Astrocyte (in vitro differentiated cells and primary cell): ENCODE data around the gene MYO5A. TPM values are rescaled to one million over a fixed set of nuclear protein-coding genes. Genes with fewer than 3 reads are reported as not detected.
"Not testable (repeated sequence)": the region's sequence is repeated elsewhere in the genome, so short reads cannot be mapped to it uniquely, and the experiment has no call there.

Experiments
- DNase-seq: peaks from one replicate; pipeline ENCODE4 v3.0.0-alpha.2; 2010; ENCODE audit warnings: low read depth
- FAIRE-seq: peaks from 2 replicates; lab custom pipeline; 2011; peaks lifted over from hg19 to GRCh38; lab: Jason Lieb, UNC
- H2AFZ ChIP-seq: 2 replicates; pipeline ENCODE4 v1.6.0; 2012; ENCODE audit warnings: low read depth, low read length, inconsistent platforms
- H3K27ac ChIP-seq: 2 replicates; pipeline ENCODE4 v1.5.1; 2011; ENCODE audit warnings: low read depth, low read length, inconsistent platforms
- H3K27me3 ChIP-seq: 2 replicates; pipeline ENCODE4 v1.6.0; 2011; ENCODE audit warnings: low read length, inconsistent platforms; ENCODE audit not compliant: insufficient read depth
- H3K36me3 ChIP-seq: 2 replicates; pipeline ENCODE4 v1.5.1; 2011; ENCODE audit warnings: low read length, inconsistent platforms; ENCODE audit not compliant: insufficient read depth
- H3K4me1 ChIP-seq: 2 replicates; pipeline ENCODE4 v1.5.1; 2011; ENCODE audit warnings: low read length, inconsistent platforms; ENCODE audit not compliant: insufficient read depth
- H3K4me2 ChIP-seq: 2 replicates; pipeline ENCODE4 v1.6.0; 2012; ENCODE audit warnings: low read length, inconsistent platforms
- H3K4me3 ChIP-seq: 2 replicates; pipeline ENCODE4 v1.5.1; 2011; ENCODE audit warnings: low read depth, mild to moderate bottlenecking, low read length, inconsistent platforms; ENCODE audit not compliant: insufficient read depth
- H3K79me2 ChIP-seq: 2 replicates; pipeline ENCODE4 v1.6.0; 2012; ENCODE audit warnings: mild to moderate bottlenecking, low read length, inconsistent platforms; ENCODE audit not compliant: insufficient read depth
- H3K9ac ChIP-seq: 2 replicates; pipeline ENCODE4 v1.6.0; 2012; ENCODE audit warnings: mild to moderate bottlenecking, low read length, inconsistent platforms
- H3K9me3 ChIP-seq: 2 replicates; pipeline ENCODE4 v1.5.1; 2012; ENCODE audit warnings: low read depth, mild to moderate bottlenecking, low read length, inconsistent platforms; ENCODE audit not compliant: insufficient read depth
- H4K20me1 ChIP-seq: 2 replicates; pipeline ENCODE4 v1.6.0; 2012; ENCODE audit warnings: low read length, inconsistent platforms; ENCODE audit not compliant: insufficient read depth
- H3K27ac Mint-ChIP-seq: one replicate; pipeline ENCODE4 v1.8.0; 2021; ENCODE audit warnings: mild to moderate bottlenecking, mixed read lengths; ENCODE audit not compliant: unreplicated experiment
- H3K27me3 Mint-ChIP-seq: one replicate; pipeline ENCODE4 v1.8.0; 2021; ENCODE audit warnings: low read depth, mixed read lengths; ENCODE audit not compliant: unreplicated experiment
- H3K36me3 Mint-ChIP-seq: one replicate; pipeline ENCODE4 v1.8.0; 2021; ENCODE audit warnings: low read depth, mixed read lengths; ENCODE audit not compliant: unreplicated experiment
- H3K4me1 Mint-ChIP-seq: one replicate; pipeline ENCODE4 v1.8.0; 2021; ENCODE audit warnings: low read depth, mixed read lengths; ENCODE audit not compliant: unreplicated experiment
- H3K4me3 Mint-ChIP-seq: one replicate; pipeline ENCODE4 v1.8.0; 2021; ENCODE audit warnings: mild to moderate bottlenecking, moderate library complexity, mixed read lengths; ENCODE audit not compliant: unreplicated experiment
- H3K9me3 Mint-ChIP-seq: one replicate; pipeline ENCODE4 v1.8.0; 2021; ENCODE audit warnings: mild to moderate bottlenecking, mixed read lengths; ENCODE audit not compliant: unreplicated experiment
- EZH2 ChIP-seq: IDR thresholded peaks from 2 replicates; pipeline ENCODE4 v1.6.1; 2012; ENCODE audit warnings: mild to moderate bottlenecking, low read length, inconsistent platforms; ENCODE audit not compliant: insufficient read depth
- total RNA-seq: library from RNA; stranded (reverse); gene quantifications from 2 replicates; pipeline ENCODE4 v1.2.1, GENCODE V29; 2021
- TF ChIP-seq, protein P1 (sequence below): IDR thresholded peaks from 2 replicates; pipeline ENCODE4 v1.5.1; 2011; ENCODE audit warnings: low read depth, mild to moderate bottlenecking, inconsistent platforms, low read length, moderate library complexity; ENCODE audit not compliant: insufficient read depth

The MYO5A gene
- total RNA-seq, 1 donor from 2014 or later = 47.6 TPM

GRCh38 chr15:52417957-52418356, 110.7 kb downstream of the MYO5A start:
- H3K9me3 ChIP-seq = no peaks in the 10 kb centered on the region
- FAIRE-seq (peak; percentile 41), DNase-seq (no peak)
- H3K27me3 ChIP-seq = no peaks in the 10 kb centered on the region
- no peak overlapping the region for H3K9ac ChIP-seq
- H3K4me2 ChIP-seq = no peak overlapping the region
- peaks cover 12% of the 10 kb centered on the region for H3K36me3 Mint-ChIP-seq
- H3K27ac Mint-ChIP-seq = no peak overlapping the region
- H2AFZ ChIP-seq = no peak overlapping the region
- H4K20me1 ChIP-seq = no peaks in the 10 kb centered on the region
- H3K27me3 Mint-ChIP-seq = no peaks in the 10 kb centered on the region
- TF ChIP-seq, protein P1, sequence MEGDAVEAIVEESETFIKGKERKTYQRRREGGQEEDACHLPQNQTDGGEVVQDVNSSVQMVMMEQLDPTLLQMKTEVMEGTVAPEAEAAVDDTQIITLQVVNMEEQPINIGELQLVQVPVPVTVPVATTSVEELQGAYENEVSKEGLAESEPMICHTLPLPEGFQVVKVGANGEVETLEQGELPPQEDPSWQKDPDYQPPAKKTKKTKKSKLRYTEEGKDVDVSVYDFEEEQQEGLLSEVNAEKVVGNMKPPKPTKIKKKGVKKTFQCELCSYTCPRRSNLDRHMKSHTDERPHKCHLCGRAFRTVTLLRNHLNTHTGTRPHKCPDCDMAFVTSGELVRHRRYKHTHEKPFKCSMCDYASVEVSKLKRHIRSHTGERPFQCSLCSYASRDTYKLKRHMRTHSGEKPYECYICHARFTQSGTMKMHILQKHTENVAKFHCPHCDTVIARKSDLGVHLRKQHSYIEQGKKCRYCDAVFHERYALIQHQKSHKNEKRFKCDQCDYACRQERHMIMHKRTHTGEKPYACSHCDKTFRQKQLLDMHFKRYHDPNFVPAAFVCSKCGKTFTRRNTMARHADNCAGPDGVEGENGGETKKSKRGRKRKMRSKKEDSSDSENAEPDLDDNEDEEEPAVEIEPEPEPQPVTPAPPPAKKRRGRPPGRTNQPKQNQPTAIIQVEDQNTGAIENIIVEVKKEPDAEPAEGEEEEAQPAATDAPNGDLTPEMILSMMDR = no peak
- no peak overlapping the region for H3K4me3 ChIP-seq
- H3K4me1 Mint-ChIP-seq = peaks cover 6% of the 10 kb centered on the region
- H3K9me3 Mint-ChIP-seq = no peaks in the 10 kb centered on the region
- H3K4me3 Mint-ChIP-seq = no peak overlapping the region
- no peaks in the 10 kb centered on the region for H3K36me3 ChIP-seq
- H3K27ac ChIP-seq = no peak overlapping the region
- no peaks in the 10 kb centered on the region for H3K79me2 ChIP-seq
- H3K4me1 ChIP-seq = no peaks in the 10 kb centered on the region

DNA sequence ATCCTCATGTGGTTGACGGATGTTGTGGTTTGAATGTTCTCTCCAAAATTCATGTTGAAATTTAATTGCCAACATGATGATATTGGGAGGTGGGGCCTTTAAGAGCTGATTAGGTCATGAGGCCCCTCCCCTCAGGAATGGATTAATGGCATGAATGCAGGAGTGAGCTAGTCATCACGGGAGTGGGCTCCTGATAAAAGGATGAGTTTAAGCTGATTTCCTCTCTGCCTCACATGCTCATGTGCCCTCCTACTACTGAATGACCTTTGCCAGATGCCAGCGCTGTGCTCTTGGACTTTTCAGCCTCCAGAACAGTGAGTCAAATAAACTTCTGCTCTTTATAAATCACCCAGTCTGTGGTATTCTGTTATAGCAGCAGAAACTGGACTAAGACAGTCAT, 111.2 kb downstream of the MYO5A start:
- H3K4me1 Mint-ChIP-seq = peaks cover 6% of the 10 kb centered on the region
- H3K79me2 ChIP-seq = no peaks in the 10 kb centered on the region
- H3K9me3 Mint-ChIP-seq = no peaks in the 10 kb centered on the region
- no peak overlapping the region for H2AFZ ChIP-seq
- no peak overlapping the region for H3K4me2 ChIP-seq
- no peak overlapping the region for H3K9ac ChIP-seq
- H4K20me1 ChIP-seq = no peaks in the 10 kb centered on the region
- H3K27ac Mint-ChIP-seq = no peak overlapping the region
- H3K9me3 ChIP-seq = no peaks in the 10 kb centered on the region
- no peak overlapping the region for H3K4me3 ChIP-seq
- FAIRE-seq = no peak
- no peak for TF ChIP-seq EZH2
- TF ChIP-seq, protein P1 = no peak
- H3K27me3 Mint-ChIP-seq = no peaks in the 10 kb centered on the region
- no peak overlapping the region for H3K27ac ChIP-seq
- H3K27me3 ChIP-seq = no peaks in the 10 kb centered on the region
- DNase-seq = peak; percentile 38
- H3K36me3 Mint-ChIP-seq = peaks cover 8% of the 10 kb centered on the region
- H3K4me1 ChIP-seq = no peaks in the 10 kb centered on the region
- no peaks in the 10 kb centered on the region for H3K36me3 ChIP-seq
- H3K4me3 Mint-ChIP-seq = no peak overlapping the region

DNA sequence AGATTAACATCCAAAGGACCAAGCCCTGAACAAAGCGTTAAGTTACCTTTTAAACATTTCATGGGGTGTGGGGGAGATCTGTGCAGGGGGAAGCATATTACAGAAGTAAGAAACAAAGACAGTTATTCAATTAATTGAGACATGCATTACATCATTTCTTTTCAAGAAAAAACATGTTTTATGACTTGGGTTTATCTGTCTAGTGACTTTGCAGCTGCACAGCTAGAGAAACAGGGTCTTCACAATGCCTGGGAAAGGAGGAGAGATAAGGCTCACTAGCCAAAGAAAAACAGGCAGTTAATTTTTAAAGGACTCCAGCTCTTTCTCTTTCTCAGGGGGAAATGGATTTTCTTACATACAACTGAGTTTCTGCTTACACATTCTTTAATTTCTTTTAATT, 112.1 kb downstream of the MYO5A start:
- H4K20me1 ChIP-seq, DNase-seq, H3K4me1 Mint-ChIP-seq, H3K27me3 Mint-ChIP-seq, H3K4me3 ChIP-seq, H3K27ac ChIP-seq, H3K36me3 Mint-ChIP-seq, H3K36me3 ChIP-seq, H3K9me3 ChIP-seq, H3K4me1 ChIP-seq, H3K4me2 ChIP-seq, H3K27ac Mint-ChIP-seq, H3K27me3 ChIP-seq, H3K9me3 Mint-ChIP-seq, H2AFZ ChIP-seq, FAIRE-seq, H3K79me2 ChIP-seq, H3K4me3 Mint-ChIP-seq, H3K9ac ChIP-seq: not testable (repeated sequence)
